ENCODE results near the gene MYO6.
"Not testable (repeated sequence)": the region's sequence is repeated elsewhere in the genome, so short reads cannot be mapped to it uniquely, and the experiment has no call there.

Gene MYO6

DNA sequence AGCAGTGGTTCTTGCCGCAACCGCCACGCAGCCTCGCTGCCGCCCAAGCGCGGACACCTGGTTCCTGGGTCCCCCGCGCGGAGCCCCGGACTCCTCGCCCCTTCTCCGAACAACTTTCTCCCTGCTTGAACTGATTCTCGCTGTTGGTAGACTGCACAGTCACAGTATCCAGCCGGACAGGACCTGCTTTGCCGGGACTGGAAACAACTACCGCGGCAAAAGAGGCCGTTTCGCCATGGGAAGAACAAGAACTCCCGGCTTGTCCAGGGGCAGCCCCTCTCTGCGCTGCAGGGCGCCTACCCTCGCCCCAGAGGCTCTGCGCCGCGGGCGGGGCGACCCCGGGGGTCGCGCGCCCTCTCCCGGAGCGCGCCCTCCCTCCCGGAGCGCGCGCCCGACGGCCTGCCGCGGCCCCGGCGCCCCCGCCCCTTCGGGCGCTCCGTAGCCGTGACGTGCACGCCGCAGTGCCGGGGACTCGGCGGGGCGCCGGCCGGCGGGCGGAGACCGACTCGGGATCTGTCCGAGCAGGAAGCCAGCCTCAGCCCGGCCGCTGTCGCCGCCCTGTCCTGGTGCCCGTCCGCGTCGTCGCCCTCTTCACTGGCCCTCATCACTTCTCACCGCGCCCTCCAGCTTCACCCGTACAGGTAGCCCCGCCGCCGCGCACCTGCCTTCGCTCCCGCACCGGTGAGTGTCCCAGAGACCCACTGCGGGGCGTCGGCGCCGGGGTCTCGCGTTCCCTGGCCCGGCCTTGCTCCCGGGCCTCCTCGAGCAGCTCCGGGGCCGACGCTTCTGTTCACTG lies at the start of gene MYO6:
Gene MYO6 (plus strand): TSS at position 497 of the 796 bp plus-strand sequence. CDS start 68,309 bp downstream, outside the sequence.
- Histone ChIP-seq H3K36me3 (ENCODE audit: control insufficient read depth in 2 of 2, insufficient read depth in 2 of 2, low read length in 2 of 2) (no peaks in the 10 kb centered on the region), H3K9ac (ENCODE audit: low read length in 2 of 2) (peak within 1 kb of the TSS; percentile 73 to 93), H3K4me1 (ENCODE audit: control insufficient read depth, insufficient read depth, low read length) (no peaks in the 10 kb centered on the region), H3K27ac (ENCODE audit: low read length) (peak within 1 kb of the TSS; percentile 73), H3K4me3 (ENCODE audit: low read length in 2 of 2) (peak within 1 kb of the TSS; percentile 90 to 98), H3K9me3 (ENCODE audit: control insufficient read depth in 2 of 2, low read length in 2 of 2) (no peaks in the 10 kb centered on the region), H3K27me3 (ENCODE audit: control insufficient read depth in 1 of 2, insufficient read depth in 2 of 2, low read length in 2 of 2) (no peaks in the 10 kb centered on the region)

DNA sequence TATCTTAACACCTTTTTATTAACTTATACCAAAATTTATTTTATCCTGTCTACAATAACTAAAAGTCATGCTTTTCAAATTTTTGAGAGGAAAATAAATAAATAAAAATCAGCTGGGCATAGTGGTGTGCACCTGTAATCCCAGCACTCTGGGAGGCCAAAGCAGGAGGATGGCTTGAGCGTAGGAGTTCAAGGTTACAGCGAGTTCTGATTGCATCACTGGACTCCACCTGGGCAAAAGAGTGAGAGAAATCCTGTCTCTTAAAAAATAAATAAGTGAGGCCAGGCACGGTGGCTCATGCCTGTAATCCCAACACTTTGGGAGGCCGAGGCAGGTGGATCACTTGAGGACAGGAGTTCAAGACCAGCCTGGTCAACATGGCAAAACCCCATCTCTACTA lies 40.7 kb upstream of the MYO6 start:
- not testable (repeated sequence) for H3K4me1 ChIP-seq (ENCODE audit: control insufficient read depth, insufficient read depth, low read length); H3K27ac ChIP-seq (ENCODE audit: low read length); H3K9me3 ChIP-seq (ENCODE audit: control insufficient read depth in 2 of 2, low read length in 2 of 2); H3K27me3 ChIP-seq (ENCODE audit: control insufficient read depth in 1 of 2, insufficient read depth in 2 of 2, low read length in 2 of 2); H3K4me3 ChIP-seq (ENCODE audit: low read length in 2 of 2); H3K9ac ChIP-seq (ENCODE audit: low read length in 2 of 2)
- peaks cover 21 to 26% of the 10 kb centered on the region in 2 donors for H3K36me3 ChIP-seq (ENCODE audit: control insufficient read depth in 2 of 2, insufficient read depth in 2 of 2, low read length in 2 of 2)

DNA sequence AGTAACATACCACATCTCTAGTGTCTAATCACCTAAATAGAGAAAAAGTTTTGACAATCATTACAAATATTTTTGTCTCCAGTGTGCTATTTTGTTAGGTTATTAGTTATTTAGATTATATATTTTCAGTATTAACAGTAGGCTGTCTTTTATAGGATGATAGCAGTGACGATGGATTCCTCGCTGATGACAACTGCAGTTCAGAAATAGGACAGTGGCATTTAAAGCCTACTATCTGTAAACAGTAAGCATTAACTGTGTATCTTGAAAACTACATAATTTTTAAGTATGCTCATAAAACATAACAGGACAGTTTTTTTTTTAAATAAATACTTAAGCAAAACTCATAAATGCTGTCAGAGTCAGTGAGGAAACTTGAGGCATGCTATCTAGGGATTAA lies 37.9 kb upstream of the MYO6 start:
- no peaks in the 10 kb centered on the region for H3K9me3 ChIP-seq (ENCODE audit: control insufficient read depth in 2 of 2, low read length in 2 of 2)
- H3K36me3 ChIP-seq (ENCODE audit: control insufficient read depth in 2 of 2, insufficient read depth in 2 of 2, low read length in 2 of 2): peaks cover 15 to 35% of the 10 kb centered on the region in 2 donors
- H3K27me3 ChIP-seq (ENCODE audit: control insufficient read depth in 1 of 2, insufficient read depth in 2 of 2, low read length in 2 of 2): no peaks in the 10 kb centered on the region
- H3K9ac ChIP-seq (ENCODE audit: low read length in 2 of 2): no peak overlapping the region
- no peaks in the 10 kb centered on the region for H3K4me1 ChIP-seq (ENCODE audit: control insufficient read depth, insufficient read depth, low read length)
- H3K4me3 ChIP-seq (ENCODE audit: low read length in 2 of 2): no peak overlapping the region
- H3K27ac ChIP-seq (ENCODE audit: low read length): no peak overlapping the region

DNA sequence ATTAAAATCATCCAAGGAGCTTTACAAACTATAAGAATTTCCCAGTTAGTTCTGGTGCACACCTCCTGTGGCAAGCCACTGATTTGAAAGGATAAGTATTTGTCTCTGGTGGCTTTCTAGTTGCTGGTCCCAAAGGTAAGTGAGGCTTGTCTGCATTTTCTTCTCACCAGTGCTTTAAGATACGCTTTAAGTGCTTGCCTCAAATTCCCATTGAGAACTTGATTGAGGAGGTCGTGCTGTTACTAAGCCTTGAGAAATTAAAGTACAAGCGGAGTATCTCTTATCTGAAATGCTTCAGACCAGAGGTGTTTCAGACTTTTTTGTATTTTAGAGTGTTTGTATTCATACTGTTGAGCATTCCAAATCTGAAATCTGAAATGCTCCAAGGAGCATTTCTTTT lies 29.9 kb upstream of the MYO6 start:
- Histone ChIP-seq H3K4me3 (ENCODE audit: low read length in 2 of 2) (no peak overlapping the region), H3K9ac (ENCODE audit: low read length in 2 of 2) (no peak overlapping the region), H3K36me3 (ENCODE audit: control insufficient read depth in 2 of 2, insufficient read depth in 2 of 2, low read length in 2 of 2) (peaks cover 0 to 16% of the 10 kb centered on the region in 2 donors), H3K9me3 (ENCODE audit: control insufficient read depth in 2 of 2, low read length in 2 of 2) (no peaks in the 10 kb centered on the region), H3K27ac (ENCODE audit: low read length) (no peak overlapping the region), H3K27me3 (ENCODE audit: control insufficient read depth in 1 of 2, insufficient read depth in 2 of 2, low read length in 2 of 2) (no peaks in the 10 kb centered on the region), H3K4me1 (ENCODE audit: control insufficient read depth, insufficient read depth, low read length) (no peaks in the 10 kb centered on the region)

DNA sequence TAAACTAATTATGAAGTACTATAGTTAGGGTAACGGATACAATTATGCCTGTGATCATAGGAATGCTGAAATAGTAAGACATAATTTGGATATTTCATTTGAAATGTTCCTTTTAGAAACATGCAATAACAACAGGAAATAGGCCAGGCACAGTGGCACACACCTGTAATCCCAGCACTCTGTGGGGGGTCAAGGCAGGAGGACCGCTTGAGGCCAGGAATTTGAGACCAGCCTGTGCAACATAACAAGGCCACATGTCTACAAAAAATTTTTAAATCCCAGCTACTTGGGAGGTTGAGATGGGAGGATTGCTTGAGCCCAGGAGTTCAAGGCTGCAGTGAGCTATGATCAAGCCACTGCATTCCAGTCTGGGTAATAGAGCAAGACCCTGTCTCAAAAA lies 25.7 kb upstream of the MYO6 start:
- Histone ChIP-seq H3K9me3 (ENCODE audit: control insufficient read depth in 2 of 2, low read length in 2 of 2) (no peaks in the 10 kb centered on the region), H3K4me3 (ENCODE audit: low read length in 2 of 2) (no peak overlapping the region), H3K27ac (ENCODE audit: low read length) (no peak overlapping the region), H3K9ac (ENCODE audit: low read length in 2 of 2) (no peak overlapping the region), H3K27me3 (ENCODE audit: control insufficient read depth in 1 of 2, insufficient read depth in 2 of 2, low read length in 2 of 2) (no peaks in the 10 kb centered on the region), H3K36me3 (ENCODE audit: control insufficient read depth in 2 of 2, insufficient read depth in 2 of 2, low read length in 2 of 2) (peaks cover 0 to 4% of the 10 kb centered on the region in 2 donors), H3K4me1 (ENCODE audit: control insufficient read depth, insufficient read depth, low read length) (no peaks in the 10 kb centered on the region)

DNA sequence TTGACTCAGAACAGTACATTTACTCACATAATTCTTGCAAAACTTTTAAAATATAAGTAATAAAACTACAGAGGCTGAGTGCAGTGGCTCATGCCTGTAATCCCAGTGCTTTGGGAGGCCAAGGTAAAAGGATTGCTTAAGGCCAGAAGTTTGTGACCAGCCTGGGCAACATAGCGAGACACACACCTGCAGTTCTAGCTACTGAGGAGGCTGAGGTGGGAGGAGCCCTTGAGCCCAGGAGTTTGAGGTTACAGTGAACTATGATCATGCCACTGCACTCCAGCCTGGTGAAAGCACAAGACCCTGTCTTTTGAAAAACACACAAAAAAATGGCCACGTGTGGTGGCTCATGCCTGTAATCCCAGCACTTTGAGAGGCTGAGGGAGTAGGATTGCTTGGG lies 21.8 kb upstream of the MYO6 start:
- H3K36me3 ChIP-seq (ENCODE audit: control insufficient read depth in 2 of 2, insufficient read depth in 2 of 2, low read length in 2 of 2): no peaks in the 10 kb centered on the region
- no peak overlapping the region for H3K9ac ChIP-seq (ENCODE audit: low read length in 2 of 2)
- H3K27ac ChIP-seq (ENCODE audit: low read length): no peak overlapping the region
- H3K4me3 ChIP-seq (ENCODE audit: low read length in 2 of 2): no peak overlapping the region
- no peaks in the 10 kb centered on the region for H3K27me3 ChIP-seq (ENCODE audit: control insufficient read depth in 1 of 2, insufficient read depth in 2 of 2, low read length in 2 of 2)
- no peaks in the 10 kb centered on the region for H3K9me3 ChIP-seq (ENCODE audit: control insufficient read depth in 2 of 2, low read length in 2 of 2)
- H3K4me1 ChIP-seq (ENCODE audit: control insufficient read depth, insufficient read depth, low read length): no peaks in the 10 kb centered on the region

DNA sequence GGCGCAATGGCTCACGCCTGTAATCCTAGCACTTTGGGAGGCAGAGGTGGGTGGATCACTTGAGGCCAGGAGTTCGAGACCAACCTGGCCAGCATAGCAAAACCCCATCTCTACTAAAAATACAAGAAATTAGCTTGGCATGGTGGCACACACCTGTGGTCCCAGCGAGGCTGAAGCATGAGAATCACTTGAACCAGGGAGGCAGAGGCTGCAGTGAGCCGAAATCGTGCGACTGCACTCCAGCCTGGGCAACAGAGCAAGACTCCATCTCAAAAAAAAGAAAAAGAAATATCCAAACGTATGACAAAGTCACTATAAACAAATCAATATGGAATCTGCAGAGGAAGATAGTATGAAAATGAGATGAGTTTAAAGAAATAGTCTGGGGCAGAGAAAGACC lies 18.0 kb upstream of the MYO6 start:
- H3K9ac ChIP-seq (ENCODE audit: low read length in 2 of 2); H3K4me1 ChIP-seq (ENCODE audit: control insufficient read depth, insufficient read depth, low read length); H3K9me3 ChIP-seq (ENCODE audit: control insufficient read depth in 2 of 2, low read length in 2 of 2); H3K4me3 ChIP-seq (ENCODE audit: low read length in 2 of 2); H3K27ac ChIP-seq (ENCODE audit: low read length); H3K36me3 ChIP-seq (ENCODE audit: control insufficient read depth in 2 of 2, insufficient read depth in 2 of 2, low read length in 2 of 2); H3K27me3 ChIP-seq (ENCODE audit: control insufficient read depth in 1 of 2, insufficient read depth in 2 of 2, low read length in 2 of 2): not testable (repeated sequence)

DNA sequence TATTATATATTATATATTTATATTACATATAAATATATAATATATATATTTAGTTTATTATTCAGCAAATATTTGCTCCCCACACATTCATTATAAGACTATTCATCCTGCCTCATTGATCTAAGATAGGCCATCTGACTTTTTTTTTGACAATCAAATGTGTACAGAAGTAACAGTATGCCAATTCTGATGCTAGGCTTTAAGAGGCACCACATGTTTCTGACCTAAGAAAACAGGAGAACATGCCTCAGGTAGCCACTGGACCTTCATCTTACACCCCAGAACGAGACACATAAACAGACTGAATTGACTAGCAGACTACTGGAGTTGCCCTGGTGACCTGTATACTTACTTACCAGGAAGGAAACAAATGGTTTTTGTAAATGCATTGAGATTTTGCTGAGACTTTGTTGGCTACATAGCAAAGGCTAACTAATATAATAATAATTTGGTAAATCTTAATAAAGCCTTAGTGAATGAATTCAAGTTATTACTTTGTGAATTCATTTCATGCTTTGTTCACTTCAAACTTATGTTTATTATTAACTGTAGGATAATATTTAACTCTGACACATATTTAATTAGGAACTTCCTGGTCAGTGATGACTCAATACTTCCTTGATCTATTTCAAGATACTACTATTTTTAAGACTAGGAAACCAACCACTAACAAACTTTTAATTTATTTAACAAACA lies 13.4 kb upstream of the MYO6 start:
- H3K36me3 ChIP-seq (ENCODE audit: control insufficient read depth in 2 of 2, insufficient read depth in 2 of 2, low read length in 2 of 2): no peaks in the 10 kb centered on the region
- H3K9me3 ChIP-seq (ENCODE audit: control insufficient read depth in 2 of 2, low read length in 2 of 2): no peaks in the 10 kb centered on the region
- H3K9ac ChIP-seq (ENCODE audit: low read length in 2 of 2): no peak overlapping the region
- H3K27ac ChIP-seq (ENCODE audit: low read length): no peak overlapping the region
- H3K4me1 ChIP-seq (ENCODE audit: control insufficient read depth, insufficient read depth, low read length): no peaks in the 10 kb centered on the region
- no peaks in the 10 kb centered on the region for H3K27me3 ChIP-seq (ENCODE audit: control insufficient read depth in 1 of 2, insufficient read depth in 2 of 2, low read length in 2 of 2)
- H3K4me3 ChIP-seq (ENCODE audit: low read length in 2 of 2): no peak overlapping the region

DNA sequence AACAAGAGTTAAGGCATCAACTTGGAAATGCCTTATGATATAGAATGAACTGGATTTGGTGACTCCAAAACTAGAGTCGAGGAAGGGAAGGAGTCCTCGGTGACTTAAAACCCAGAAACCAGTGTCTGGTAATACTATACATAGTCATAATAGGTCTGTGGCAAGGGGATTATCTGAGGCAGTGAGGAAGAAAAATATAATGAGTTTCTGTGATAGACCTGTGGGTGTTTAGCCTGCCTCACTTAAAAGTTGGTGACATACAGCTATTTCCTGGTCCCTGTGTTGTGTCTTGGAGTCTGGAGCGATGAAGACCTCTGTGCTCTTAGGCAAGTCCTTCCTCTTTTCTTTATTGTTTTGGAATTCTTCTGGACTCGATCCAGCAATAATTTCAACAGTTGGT lies 5.1 kb upstream of the MYO6 start:
- H3K4me3 ChIP-seq (ENCODE audit: low read length in 2 of 2): no peak overlapping the region
- H3K4me1 ChIP-seq (ENCODE audit: control insufficient read depth, insufficient read depth, low read length): no peaks in the 10 kb centered on the region
- H3K9me3 ChIP-seq (ENCODE audit: control insufficient read depth in 2 of 2, low read length in 2 of 2): no peaks in the 10 kb centered on the region
- H3K36me3 ChIP-seq (ENCODE audit: control insufficient read depth in 2 of 2, insufficient read depth in 2 of 2, low read length in 2 of 2): no peaks in the 10 kb centered on the region
- H3K9ac ChIP-seq (ENCODE audit: low read length in 2 of 2): no peak overlapping the region
- H3K27me3 ChIP-seq (ENCODE audit: control insufficient read depth in 1 of 2, insufficient read depth in 2 of 2, low read length in 2 of 2): no peaks in the 10 kb centered on the region
- no peak overlapping the region for H3K27ac ChIP-seq (ENCODE audit: low read length)

DNA sequence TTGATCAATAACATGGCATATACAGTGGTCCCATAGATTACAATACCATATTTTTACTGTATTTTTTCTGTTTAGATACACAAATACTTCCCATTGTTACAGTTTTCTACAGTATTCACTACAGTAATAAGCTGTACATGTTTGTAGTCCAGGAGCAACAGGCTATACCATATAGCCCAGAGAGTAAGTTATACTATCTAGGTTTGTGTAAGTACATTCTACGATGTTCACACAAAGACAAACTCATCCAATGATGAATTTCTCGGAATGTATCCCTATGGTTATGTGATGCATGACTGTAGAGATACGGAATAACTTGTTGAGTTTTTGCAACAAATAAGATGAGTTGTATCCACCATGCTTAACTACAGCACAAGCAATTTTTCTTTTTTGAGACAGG lies 3.6 kb upstream of the MYO6 start:
- no peaks in the 10 kb centered on the region for H3K4me1 ChIP-seq (ENCODE audit: control insufficient read depth, insufficient read depth, low read length)
- no peak overlapping the region for H3K9ac ChIP-seq (ENCODE audit: low read length in 2 of 2)
- no peaks in the 10 kb centered on the region for H3K9me3 ChIP-seq (ENCODE audit: control insufficient read depth in 2 of 2, low read length in 2 of 2)
- no peak overlapping the region for H3K27ac ChIP-seq (ENCODE audit: low read length)
- no peak overlapping the region for H3K4me3 ChIP-seq (ENCODE audit: low read length in 2 of 2)
- H3K36me3 ChIP-seq (ENCODE audit: control insufficient read depth in 2 of 2, insufficient read depth in 2 of 2, low read length in 2 of 2): no peaks in the 10 kb centered on the region
- H3K27me3 ChIP-seq (ENCODE audit: control insufficient read depth in 1 of 2, insufficient read depth in 2 of 2, low read length in 2 of 2): no peaks in the 10 kb centered on the region

DNA sequence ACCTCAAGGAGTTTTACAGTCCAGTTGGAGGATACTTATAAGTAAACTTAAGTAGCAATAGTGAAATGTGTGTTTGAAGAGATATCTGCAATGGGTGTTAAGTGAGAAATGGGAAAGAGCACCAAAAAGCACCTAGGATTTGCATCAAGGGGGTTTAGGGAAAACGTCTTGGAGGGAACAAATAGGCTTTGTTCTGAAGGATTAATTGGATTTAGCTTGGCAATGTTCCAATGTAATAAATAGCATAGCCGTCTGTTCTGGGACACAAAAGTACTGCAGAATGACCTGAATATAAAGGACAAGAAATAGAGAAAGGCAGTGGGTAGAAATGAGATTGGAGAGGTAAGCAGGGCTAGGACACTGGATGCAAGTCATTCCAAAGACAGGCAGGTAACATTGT lies 2.8 kb upstream of the MYO6 start:
- no peak overlapping the region for H3K27ac ChIP-seq (ENCODE audit: low read length)
- H3K9me3 ChIP-seq (ENCODE audit: control insufficient read depth in 2 of 2, low read length in 2 of 2): no peaks in the 10 kb centered on the region
- H3K4me3 ChIP-seq (ENCODE audit: low read length in 2 of 2): no peak overlapping the region
- H3K27me3 ChIP-seq (ENCODE audit: control insufficient read depth in 1 of 2, insufficient read depth in 2 of 2, low read length in 2 of 2): no peaks in the 10 kb centered on the region
- H3K36me3 ChIP-seq (ENCODE audit: control insufficient read depth in 2 of 2, insufficient read depth in 2 of 2, low read length in 2 of 2): no peaks in the 10 kb centered on the region
- no peaks in the 10 kb centered on the region for H3K4me1 ChIP-seq (ENCODE audit: control insufficient read depth, insufficient read depth, low read length)
- H3K9ac ChIP-seq (ENCODE audit: low read length in 2 of 2): no peak overlapping the region

All from stomach smooth muscle (tissue), 2 donors.